PFSK-1 (cell line): Measurements from ENCODE around the gene MPDZ.

Experiments used
- POLR2AphosphoS5 ChIP-seq: IDR thresholded peaks from 2 replicates; pipeline ENCODE4 v1.6.1; 2012; ENCODE audit warnings: low read depth, mild to moderate bottlenecking, control low read depth, low read length, moderate library complexity
- REST ChIP-seq, 2 experiments: IDR thresholded peaks; 2 replicates each; pipeline versions ENCODE4 v1.6.1 to v1.8.0; 2011 to 2012; ENCODE audit warnings: low read depth in 2 of 2, low read length in 2 of 2, control low read depth in 1 of 2, inconsistent platforms in 1 of 2, mild to moderate bottlenecking in 1 of 2, moderate library complexity in 1 of 2; ENCODE audit not compliant: insufficient read depth in 1 of 2
- SIN3A ChIP-seq: IDR thresholded peaks from 2 replicates; pipeline ENCODE4 v1.6.1; 2012; ENCODE audit warnings: mild to moderate bottlenecking, low read length, moderate library complexity, borderline replicate concordance; ENCODE audit not compliant: insufficient read depth
- TAF1 ChIP-seq: IDR thresholded peaks from 2 replicates; pipeline ENCODE4 v1.6.1; 2012; ENCODE audit warnings: low read length, control low read depth, borderline replicate concordance; ENCODE audit not compliant: insufficient read depth

- TF ChIP-seq POLR2AphosphoS5 (no peak), TAF1 (no peak), REST (IDR thresholded peaks at IDR 0.05; ENCODE audit: insufficient read depth in 1 of 2, low read depth in 2 of 2, low read length in 2 of 2) (no peak), SIN3A (no peak)
Observed at GRCh38 chr9:13263511-13263910, 16.0 kb downstream of the MPDZ start.
